Astrocyte of the spinal cord (primary cell): ENCODE data around the gene TBC1D22A.

Experiments used
- DNase-seq: peaks from one replicate; pipeline ENCODE4 v3.0.0; 2011; ENCODE audit warnings: low read depth, low spot score
- H3K4me3 ChIP-seq: 2 replicates; pipeline ENCODE4 v1.5.1; 2011; ENCODE audit warnings: low read depth, mild to moderate bottlenecking, low read length, moderate library complexity
- in situ Hi-C: cut with HindIII; loops from 2 replicates; pipeline ENCODE4 v1.10.0; 2017; ENCODE audit warnings: low sequenced_read_pairs
- TF ChIP-seq, protein P1 (sequence below): IDR thresholded peaks from 2 replicates; pipeline ENCODE4 v1.5.1; 2012; ENCODE audit warnings: low read depth, mild to moderate bottlenecking, low read length, inconsistent platforms

Gene TBC1D22A

DNA sequence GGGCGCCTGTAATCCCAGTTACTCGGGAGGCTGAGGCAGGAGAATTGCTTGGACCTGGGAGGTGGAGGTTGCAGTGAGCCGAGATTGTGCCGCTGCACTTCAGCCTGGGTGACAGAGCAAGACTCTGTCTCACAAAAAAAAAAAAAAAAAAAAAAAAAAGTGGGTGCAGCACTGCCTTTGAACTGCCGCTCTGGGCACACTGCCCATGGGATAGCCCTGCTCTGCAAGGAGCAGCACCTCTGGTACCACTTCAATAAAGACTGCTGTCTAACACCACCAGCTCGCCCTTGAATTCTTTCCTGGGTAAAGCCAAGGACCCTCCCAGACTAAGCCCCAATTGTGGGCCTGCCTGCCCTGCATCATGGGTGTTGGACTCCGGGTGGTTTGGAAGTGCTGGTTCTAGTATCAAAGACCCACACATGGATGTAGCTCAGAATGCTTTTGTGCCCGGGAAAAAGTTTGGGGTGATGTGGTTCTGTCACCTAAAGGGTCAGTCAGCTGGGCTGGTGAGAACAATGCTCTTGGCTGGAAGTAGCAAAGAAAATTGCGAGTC is 444.3 kb downstream of the TBC1D22A start:
- H3K4me3 ChIP-seq = no peak overlapping the region
- in situ Hi-C loops = no loop called here
- TF ChIP-seq, protein P1, sequence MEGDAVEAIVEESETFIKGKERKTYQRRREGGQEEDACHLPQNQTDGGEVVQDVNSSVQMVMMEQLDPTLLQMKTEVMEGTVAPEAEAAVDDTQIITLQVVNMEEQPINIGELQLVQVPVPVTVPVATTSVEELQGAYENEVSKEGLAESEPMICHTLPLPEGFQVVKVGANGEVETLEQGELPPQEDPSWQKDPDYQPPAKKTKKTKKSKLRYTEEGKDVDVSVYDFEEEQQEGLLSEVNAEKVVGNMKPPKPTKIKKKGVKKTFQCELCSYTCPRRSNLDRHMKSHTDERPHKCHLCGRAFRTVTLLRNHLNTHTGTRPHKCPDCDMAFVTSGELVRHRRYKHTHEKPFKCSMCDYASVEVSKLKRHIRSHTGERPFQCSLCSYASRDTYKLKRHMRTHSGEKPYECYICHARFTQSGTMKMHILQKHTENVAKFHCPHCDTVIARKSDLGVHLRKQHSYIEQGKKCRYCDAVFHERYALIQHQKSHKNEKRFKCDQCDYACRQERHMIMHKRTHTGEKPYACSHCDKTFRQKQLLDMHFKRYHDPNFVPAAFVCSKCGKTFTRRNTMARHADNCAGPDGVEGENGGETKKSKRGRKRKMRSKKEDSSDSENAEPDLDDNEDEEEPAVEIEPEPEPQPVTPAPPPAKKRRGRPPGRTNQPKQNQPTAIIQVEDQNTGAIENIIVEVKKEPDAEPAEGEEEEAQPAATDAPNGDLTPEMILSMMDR = no peak
- DNase-seq = no peak

DNA sequence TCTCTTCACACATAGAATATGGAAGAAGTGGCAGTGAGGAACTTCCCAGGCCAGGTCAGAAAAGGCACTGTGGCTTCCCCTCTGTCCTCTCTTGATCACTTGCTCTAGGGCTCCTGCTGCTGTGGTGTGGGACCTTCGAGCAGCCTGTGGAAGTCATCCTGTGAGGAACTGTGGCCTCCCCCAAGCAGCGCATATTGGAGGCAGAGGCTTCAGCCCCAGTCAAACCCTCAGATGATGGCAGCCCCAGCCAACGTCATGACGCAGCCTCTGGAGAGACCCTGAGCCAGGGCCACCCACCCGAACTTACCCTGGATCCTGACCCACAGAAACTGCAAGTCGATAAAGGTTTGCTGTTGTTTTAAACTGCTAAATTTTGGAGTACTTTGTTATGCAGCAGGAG is 444.9 kb downstream of the TBC1D22A start:
- no peak for DNase-seq
- TF ChIP-seq, protein P1 = no peak
- in situ Hi-C loops = no loop called here
- H3K4me3 ChIP-seq = no peak overlapping the region

DNA sequence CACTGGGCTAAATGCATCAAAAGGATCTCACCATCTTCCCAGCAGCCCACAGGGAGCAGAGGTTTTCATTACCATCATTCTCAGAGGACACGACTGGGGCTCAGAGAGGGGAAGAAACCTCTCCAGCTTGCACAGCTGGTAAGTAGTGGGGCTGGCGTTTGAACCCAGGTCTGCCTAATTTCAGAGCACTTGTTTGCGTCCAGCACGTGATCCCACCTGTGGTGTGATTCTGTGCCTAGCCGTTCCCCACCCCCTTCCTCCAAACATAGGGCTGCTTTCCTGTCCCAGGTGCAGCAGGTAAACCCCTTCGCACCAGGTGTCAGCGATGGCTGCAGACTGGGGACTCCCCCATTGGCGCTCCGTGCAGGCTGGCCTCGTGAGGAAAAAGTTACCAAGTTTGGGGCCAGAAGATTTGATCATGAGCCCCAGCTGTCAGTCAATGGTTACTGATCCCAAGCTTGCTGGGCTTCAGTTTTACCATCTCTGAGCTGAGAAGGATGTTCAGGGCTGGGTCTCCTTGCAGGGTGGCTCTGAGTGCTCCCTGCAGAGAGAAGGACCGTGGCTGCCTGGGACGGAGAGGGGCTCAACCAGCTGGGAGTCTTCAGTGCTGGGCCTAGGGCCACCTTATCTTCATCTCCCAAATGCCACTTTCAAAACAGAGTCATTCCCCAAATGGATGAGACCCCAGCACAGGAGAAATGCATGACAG is 445.6 kb downstream of the TBC1D22A start:
- no peak for DNase-seq
- TF ChIP-seq, protein P1 = no peak
- in situ Hi-C loops = no loop called here
- no peak overlapping the region for H3K4me3 ChIP-seq

DNA sequence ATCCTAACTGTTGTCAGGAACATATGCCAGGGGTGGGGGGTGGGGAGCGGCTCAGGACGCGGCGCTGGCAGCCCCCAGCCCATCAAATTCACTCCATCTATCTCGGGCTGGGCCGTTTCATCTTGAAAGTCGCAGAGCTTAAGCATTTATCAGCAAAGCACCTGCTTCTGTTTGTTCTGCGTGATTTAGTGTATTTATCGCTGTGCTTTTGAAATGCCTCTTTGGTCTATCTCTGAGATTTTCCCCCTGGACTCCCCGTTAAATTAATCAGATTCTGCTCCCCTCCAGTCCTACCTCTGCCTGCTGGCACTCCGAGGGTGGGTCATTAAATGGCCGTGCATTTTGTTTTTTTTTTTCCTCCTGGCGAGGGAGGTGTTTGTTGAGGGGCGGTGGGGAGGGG is 446.2 kb downstream of the TBC1D22A start:
- H3K4me3 ChIP-seq = no peak overlapping the region
- in situ Hi-C loops = no loop called here
- TF ChIP-seq, protein P1 = no peak
- DNase-seq = no peak

DNA sequence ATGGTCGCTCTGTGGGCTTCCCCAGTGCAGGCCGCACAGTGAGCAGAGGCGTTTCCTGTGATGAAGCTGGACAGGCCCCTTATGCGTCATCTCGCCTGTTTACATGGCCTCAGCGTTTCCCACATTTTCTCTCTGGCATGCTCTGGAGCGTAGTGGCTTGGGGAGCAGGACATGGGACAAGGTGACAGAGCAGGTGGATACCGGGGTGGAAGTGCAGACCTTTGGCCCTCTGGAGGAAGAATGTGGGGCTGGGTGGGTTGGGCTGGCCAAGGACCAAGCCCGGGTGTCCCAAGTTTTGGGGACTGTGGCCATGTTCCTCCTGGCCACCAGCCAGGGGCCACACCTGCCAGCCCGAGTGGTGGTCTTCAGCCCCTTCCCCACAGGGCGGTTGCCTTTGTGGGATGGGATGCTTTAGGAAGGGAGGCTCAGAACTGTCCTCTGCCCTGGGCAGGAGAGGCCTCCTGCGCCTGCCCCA is 446.6 kb downstream of the TBC1D22A start:
- DNase-seq = no peak
- in situ Hi-C loops = no loop called here

DNA sequence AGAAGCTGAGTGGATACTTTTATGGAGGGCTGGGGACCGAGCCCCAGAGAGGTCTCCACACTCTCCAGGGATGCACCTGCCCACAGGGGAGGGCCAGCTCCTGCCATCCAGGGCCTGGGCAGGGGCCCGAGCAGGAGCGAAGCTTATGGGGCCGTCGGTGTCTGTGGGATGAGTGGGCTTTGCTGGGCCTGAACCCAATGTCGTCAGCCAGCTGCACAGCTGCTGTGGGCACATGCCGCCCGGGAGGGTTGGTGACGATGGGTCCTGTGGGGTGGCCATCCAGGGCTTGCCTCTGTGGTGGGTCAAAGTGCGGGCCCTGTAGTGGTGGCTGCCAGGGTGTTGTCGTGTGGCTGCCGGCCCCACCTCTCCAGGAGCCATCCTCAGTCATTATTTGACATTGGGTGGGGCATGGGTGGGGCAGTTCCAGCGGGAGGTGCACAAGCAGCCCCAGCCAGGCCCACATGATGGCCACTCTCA is 447.1 kb downstream of the TBC1D22A start:
- in situ Hi-C loops = no loop called here
- TF ChIP-seq, protein P1 = no peak
- no peak overlapping the region for H3K4me3 ChIP-seq
- no peak for DNase-seq

More for the DNA sequence above, 446.6 kb downstream of the TBC1D22A start:
- TF ChIP-seq, protein P1 = no peak
- H3K4me3 ChIP-seq = no peak overlapping the region
